Stimulated activated CD4-positive, alpha-beta T cell treated with anti-CD3 and anti-CD28 coated beads, Interleukin-2, amount 100 ng/mL, for 4 hours (primary cell): ENCODE data around the gene RAB3A.

ENCODE experiments used
- DNase-seq: peaks from one replicate; pipeline ENCODE4 v3.0.0-alpha.2; 2020; ENCODE audit warnings: low read depth

RAB3A gene

GRCh38 chr19:18197306-18197705 lies 6.5 kb downstream of the RAB3A start:
- no peak for DNase-seq

- DNase-seq, result no peak
Observed at GRCh38 chr19:18196511-18196845, 7.4 kb downstream of the RAB3A start.

GRCh38 chr19:18194554-18195238 lies 9.1 kb downstream of the RAB3A start:
- no peak for DNase-seq

- no peak for DNase-seq
Observed at GRCh38 chr19:18194181-18194530, 9.7 kb downstream of the RAB3A start.

DNA sequence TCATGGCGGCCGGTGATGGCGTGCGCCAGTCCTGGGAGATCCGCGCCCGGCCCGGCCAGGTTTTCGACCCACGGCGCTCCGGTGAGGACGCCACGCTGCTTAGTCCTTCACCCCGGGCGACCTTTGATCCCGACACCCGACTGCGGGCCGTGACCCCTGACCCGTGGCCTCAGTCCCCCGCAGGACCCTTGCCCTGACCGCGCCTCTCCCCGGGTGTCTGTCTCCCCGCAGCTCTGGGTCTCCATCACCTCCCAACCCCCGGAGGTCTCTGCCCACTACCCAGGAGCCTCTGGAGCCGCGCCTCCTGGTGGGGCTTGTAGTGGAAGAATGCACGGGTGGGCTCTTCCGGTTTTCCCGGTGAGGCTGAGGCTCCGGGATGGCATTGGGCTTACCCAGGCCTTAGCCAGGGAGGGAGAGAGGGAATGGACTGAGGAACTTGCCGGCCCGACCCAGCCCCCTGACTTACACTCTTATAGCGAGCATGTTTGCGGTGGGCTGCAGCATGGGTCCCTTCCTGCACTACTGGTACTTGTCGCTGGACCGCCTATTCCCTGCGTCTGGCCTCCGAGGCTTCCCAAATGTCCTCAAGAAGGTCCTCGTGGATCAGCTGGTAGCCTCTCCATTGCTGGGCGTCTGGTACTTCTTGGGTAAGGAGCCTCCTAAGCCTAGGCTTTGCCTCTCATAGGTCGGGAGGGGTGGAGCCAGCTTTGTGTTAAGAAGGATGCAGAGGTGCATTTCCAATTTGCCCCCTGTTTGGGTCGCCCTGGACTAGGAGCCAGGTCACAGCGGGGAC lies 10.3 kb downstream of the RAB3A start:
- DNase-seq, result no peak

GRCh38 chr19:18192673-18193387 lies 11.0 kb downstream of the RAB3A start, which contains the start of gene MPV17L2:
Gene MPV17L2 (plus strand): TSS chr19:18193218. CDS start chr19:18193282, 64 bp downstream.
- DNase-seq, result peak; percentile 97

GRCh38 chr19:18191640-18192062 lies 12.2 kb downstream of the RAB3A start:
- DNase-seq, result no peak

DNA sequence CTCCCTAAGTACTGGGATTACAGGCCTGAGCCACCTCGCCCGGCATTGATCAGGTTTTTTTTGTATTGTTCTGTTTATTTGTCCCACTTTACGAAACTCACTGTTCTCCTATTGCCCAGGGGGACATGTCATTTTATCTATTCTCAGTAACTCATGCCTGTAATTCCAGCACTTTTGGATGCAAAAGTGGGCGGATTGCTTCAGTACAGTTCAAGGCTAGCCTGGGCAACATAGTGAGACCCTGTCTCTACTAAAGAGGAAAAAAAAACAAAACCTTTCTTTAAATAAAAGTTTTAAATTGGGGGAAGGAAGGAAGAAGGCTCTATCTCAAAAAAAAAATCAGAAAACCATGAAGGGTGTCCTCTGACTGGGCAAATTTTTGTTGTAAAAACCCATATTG lies 13.6 kb downstream of the RAB3A start:
- DNase-seq, result no peak

GRCh38 chr19:18185538-18185937 lies 18.3 kb downstream of the RAB3A start:
- no peak for DNase-seq

DNA sequence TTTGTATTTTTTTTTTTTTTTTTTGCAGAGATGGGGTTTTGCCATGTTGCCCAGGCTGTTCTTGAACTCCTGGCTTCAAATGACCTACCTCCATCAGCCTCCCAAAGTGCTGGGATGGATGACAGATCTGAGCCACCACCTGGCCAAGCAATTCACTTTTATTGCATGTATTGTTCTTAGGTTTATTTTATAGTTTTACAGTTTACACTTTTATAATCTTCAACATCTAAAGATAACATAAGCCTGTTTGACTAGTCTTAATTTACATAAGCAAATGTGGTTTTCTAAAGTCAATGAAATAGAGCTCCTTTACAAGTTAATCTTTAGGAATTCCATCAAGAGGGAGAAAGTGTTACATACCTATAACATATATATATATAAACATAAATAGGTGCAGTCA lies 20.3 kb downstream of the RAB3A start:
- DNase-seq, result no peak

GRCh38 chr19:18179957-18180356 lies 23.9 kb downstream of the RAB3A start:
- no peak for DNase-seq

DNA sequence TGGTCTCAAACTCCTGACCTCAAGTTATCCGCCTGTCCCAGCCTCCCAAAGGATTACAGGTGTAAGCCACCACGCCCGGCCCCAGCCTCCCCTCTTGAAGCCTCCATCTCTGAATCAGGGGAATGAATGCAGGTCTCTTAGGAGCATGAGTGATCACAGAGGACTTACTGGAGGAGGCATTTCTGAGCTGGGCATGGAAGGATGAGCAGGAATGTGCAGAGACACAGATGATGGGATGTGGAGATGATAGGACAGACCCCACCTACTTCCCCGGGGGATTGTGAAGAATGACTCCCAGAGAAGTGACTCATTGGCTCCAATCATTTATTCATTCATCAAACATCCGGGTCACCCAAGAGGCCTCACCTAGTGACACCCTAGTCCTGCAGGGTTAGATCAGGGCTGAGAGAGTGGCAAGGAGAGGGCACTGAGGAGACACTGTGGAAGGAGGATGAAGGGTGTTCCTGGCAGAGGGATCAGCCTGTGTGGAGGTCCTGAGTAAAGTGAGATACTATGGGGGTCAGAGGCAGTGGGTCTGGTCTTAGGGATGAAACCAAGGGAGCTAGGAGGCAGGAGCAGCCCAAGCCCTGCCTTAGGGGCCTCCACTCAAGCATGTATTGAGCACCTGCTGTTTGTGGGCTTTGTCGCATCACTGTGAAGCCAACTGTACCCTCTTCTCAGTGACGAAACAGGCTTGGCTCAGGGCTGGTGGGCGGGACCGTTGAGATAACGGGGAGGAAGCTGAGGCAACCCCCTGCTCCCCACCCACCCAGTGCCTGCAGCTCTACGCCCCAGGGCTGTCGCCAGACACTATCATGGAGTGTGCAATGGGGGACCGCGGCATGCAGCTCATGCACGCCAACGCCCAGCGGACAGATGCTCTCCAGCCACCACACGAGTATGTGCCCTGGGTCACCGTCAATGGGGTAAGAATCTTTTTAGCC lies 27.2 kb downstream of the RAB3A start:
- DNase-seq, result no peak

GRCh38 chr19:18174983-18175382 lies 28.9 kb downstream of the RAB3A start:
- no peak for DNase-seq

DNA sequence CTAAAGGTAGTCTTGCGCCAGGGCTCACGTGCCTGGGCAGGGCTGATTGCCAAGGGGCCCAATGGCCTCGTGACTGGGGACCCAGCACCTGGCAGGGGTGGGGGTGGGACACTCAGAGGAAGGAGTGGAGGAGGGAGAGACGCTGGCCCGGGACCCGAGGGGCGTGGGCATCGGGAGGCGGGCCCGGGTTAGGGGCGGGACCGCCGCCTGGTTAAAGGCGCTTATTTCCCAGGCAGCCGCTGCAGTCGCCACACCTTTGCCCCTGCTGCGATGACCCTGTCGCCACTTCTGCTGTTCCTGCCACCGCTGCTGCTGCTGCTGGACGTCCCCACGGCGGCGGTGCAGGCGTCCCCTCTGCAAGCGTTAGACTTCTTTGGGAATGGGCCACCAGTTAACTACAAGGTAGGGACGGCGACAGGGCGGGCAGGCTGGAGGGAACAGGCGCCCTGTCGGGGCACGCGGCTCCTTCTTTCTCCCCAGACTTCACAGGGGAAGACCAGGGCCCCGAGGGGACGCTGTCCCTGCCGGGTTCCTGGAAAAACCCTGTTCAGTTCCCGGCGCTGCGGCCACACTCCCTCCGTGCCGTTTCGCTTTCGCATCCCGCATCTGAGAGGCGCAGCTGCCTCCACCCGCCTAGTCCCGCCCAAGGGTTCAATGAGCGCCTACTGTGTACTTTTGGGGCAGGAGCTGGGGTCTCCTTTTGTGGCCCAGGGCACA lies 30.1 kb downstream of the RAB3A start, which contains the start of gene IFI30:
TSS of gene IFI30 (plus strand) at position 242 of the 717 bp plus-strand sequence. CDS start at position 271, 29 bp downstream.
- peak; percentile 52 for DNase-seq

DNA sequence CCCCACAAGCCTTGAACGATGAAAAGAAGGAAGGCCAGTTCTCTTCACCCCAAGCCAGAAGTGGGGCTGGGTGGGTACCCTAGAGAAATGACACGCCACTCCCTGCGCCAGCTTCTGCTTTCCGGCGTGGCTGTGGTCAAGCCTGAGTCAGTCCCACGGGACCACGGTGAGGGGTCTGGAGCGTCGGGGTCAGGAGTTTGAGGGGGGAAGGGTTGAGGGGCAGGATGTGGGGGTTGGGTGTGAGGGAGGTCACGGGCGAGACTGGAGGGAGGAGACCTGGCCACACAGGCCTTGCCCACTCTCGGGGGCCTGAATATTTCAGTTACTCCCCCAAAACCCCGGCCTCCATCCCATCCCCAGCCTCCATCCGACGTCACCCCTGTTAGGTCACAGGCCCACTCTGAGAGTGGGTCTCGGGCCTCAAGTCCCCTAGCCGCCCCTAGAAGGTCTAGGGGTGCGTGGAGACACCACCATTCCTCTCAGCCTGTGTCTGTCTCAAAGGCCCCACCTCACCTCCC lies 30.7 kb downstream of the RAB3A start:
- DNase-seq, result no peak

DNA sequence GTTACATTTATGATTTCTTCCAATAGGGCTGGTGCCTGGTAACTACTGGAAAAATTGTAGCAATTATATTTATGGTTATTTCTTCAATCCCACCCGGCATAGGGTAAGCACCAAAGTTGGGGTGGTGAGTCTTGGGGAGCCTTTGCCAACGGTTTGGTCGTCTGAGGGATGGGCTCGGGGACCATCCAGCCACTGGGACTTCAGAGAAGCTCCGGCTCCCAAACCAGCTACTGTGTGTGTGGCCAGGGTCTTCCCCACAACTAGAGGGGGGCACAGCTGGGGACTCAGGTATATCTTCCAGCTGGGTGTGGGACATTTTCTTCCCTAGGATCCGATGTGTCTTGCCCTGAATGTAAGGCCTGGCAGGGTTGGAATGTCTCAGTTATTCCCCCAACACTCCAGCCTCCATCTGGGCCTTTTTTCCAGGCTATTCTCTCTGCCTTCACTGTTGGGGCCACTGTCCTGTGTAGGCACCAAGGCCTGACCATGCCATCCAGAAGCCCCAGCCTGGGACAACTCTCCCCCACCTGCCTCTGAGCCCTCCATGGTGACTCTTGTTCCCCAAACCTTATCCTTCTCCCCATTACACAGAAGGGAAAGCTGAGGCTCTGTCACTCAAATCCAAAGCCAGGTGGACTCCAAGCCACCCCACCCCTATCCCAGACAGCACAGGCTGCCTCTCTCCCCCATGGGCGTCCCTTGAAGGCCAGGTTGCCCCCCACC lies 31.4 kb downstream of the RAB3A start:
- no peak for DNase-seq

DNA sequence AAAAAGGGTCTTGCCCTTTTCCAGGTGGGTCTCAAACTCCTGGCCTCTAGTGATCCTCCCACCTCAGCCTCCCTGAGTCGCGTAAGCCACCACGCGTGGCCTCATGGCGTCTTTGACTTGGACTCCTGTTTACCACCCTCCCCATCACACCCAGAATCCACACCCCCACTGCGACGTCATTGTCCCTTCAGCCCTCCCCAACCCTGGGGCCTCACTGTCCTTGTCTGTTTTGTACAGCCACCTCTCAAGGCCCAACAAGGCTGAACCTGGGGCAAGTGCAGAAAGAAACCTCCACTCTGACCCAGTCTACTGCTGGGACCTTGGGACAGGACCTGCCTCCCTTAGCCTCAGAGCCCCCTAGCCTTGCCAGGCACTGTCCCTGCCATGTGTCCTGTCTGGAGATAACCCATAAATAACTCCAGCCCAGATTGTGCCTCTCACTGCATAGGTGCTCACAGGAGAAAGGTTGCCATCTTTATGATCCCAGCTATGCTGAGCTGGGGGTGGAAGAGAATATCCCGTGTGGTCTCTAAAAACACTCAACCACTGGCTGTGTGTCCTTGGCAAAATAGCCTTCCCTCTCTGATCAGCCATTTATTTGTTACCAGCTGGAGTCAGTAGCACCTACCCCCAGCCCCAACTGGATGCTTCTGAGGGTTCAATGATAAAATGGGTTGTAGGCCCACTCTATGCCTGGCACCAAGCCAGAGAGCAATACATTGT lies 32.1 kb downstream of the RAB3A start:
- no peak for DNase-seq

DNA sequence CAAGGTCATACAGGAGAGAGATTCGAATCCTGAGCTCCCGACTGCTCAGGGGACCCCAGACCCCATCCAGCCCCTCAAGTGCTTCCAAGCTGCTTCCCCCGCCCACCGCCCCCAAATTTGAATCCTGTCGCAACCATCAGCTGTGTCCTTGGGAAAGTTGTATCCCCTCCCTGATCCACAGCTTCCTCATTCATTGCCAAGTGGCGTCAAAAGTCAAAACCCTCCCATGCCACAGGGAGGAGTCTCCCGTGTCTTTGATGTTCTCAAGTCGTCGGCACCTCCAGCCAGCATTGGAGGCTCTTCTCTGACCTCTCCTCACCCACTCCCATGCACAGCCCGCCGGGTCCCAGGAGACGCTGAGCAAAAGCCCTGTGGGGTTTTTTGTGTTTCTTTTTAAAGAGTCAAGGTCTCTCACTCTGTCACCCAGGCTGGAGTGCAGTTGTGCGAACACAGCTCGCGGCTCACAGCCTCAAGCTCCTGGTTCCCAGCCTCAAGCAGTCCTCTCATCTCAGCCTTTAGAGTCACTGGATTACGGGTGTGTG lies 33.1 kb downstream of the RAB3A start:
- no peak for DNase-seq

- DNase-seq, result no peak
Observed at GRCh38 chr19:18168673-18169381, 35.0 kb downstream of the RAB3A start.
